ENCODE results near the gene RIOK3. TPM values are rescaled to one million over a fixed set of nuclear protein-coding genes. Genes with fewer than 3 reads are reported as not detected.

RIOK3 gene
- total and polyA plus RNA-seq, 4 experiments from 2014 or later, result 36.6 to 84.4 (median 56.1) TPM

GRCh38 chr18:23531912-23532311, 78.8 kb downstream of the RIOK3 start:
- intact Hi-C loops (cut with micrococcal nuclease), result no loop called here
- ChIA-PET CTCF (ENCODE audit: partially characterized antibody) (interaction anchor here (4.5 kb wide), 1 partner anchor 16 kb away, joined by 19 read pairs; no protein-coding TSS in a partner anchor), POLR2A (ENCODE audit: partially characterized antibody) (interaction anchor here (1.6 kb wide), 1 partner anchor 9 kb away, joined by 5 read pairs; no protein-coding TSS in a partner anchor)
- Histone ChIP-seq H3K4me3 (ENCODE audit: low read length in 2 of 2) (no peak overlapping the region), H3K36me3 (ENCODE audit: insufficient read depth, low read length) (peaks cover 90% of the 10 kb centered on the region), H3K27ac (ENCODE audit: low read depth, low read length) (no peak overlapping the region), H3K4me1 (ENCODE audit: insufficient read depth, low read length) (no peaks in the 10 kb centered on the region), H3K9me3 (ENCODE audit: control insufficient read depth in 1 of 2, low read length in 2 of 2) (no peaks in the 10 kb centered on the region), H3K27me3 (ENCODE audit: insufficient read depth, low read length) (no peaks in the 10 kb centered on the region)
- Mint-ChIP-seq H3K4me3 (no peak overlapping the region), H3K9me3 (no peaks in the 10 kb centered on the region), H3K27ac (peak overlapping the region in 4 of 7 donors; percentile 7 to 86 (median 50)), H3K36me3 (peaks cover 64 to 92% of the 10 kb centered on the region in 2 donors), H3K4me1 (peaks cover 0 to 3% (median under 1%) of the 10 kb centered on the region in 4 donors), H3K27me3 (no peaks in the 10 kb centered on the region)
- DNase-seq, result no peak

Other genes starting within 250 kb of the RIOK3 start
- gene RMC1, start 50.2 kb downstream of the RIOK3 start, total RNA-seq, result 10 to 100 TPM; 56.6 TPM
- 10 to 100 TPM; 42.7 to 45.8 TPM for gene RMC1, start 50.2 kb downstream of the RIOK3 start, polyA plus RNA-seq
- gene NPC1, start 133.2 kb downstream of the RIOK3 start, total RNA-seq, result 10 to 100 TPM; 62.9 to 64.5 TPM
- gene NPC1, start 133.2 kb downstream of the RIOK3 start, polyA plus RNA-seq, result 10 to 100 TPM; 14.0 to 21.9 TPM
- gene ANKRD29, start 209.6 kb downstream of the RIOK3 start, total RNA-seq, result not detected
- 1 to 10 TPM in 1 of 2 donors, under 1 TPM in 1; 0.91 to 1.3 TPM for gene ANKRD29, start 209.6 kb downstream of the RIOK3 start, polyA plus RNA-seq
- not detected for gene LAMA3, start 236.2 kb downstream of the RIOK3 start, total RNA-seq
- not detected for gene LAMA3, start 236.2 kb downstream of the RIOK3 start, polyA plus RNA-seq

All from CD4-positive, alpha-beta memory T cell (primary cell).